Adrenal gland (tissue), 5 donors: Measurements from ENCODE around the gene WBP2.

ENCODE experiments used
- POLR2A ChIP-seq, 2 donors: fragments of 450-650 bp; IDR thresholded peaks; one replicate each; pipeline ENCODE4 v1.6.1; 2017; ENCODE audit warnings: antibody characterized with exemption in 2 of 2, mild to moderate bottlenecking in 2 of 2, moderate library complexity in 1 of 2
- TF ChIP-seq, protein P1 (sequence below), 6 experiments: fragments of 450-650 bp in 4 of 6; fragments of 200-600 bp in 2 of 6; sonication (generic) in 1 of 6; IDR thresholded peaks; 1 replicate in 5 of 6; 2 replicates in 1 of 6; pipeline versions ENCODE4 v1.5.1 to v1.8.0; 2016 to 2021; ENCODE audit warnings: antibody characterized with exemption in 6 of 6, mild to moderate bottlenecking in 2 of 6, moderate library complexity in 1 of 6
- donor health status: DM: no; HTN: no; CAD: no.

DNA sequence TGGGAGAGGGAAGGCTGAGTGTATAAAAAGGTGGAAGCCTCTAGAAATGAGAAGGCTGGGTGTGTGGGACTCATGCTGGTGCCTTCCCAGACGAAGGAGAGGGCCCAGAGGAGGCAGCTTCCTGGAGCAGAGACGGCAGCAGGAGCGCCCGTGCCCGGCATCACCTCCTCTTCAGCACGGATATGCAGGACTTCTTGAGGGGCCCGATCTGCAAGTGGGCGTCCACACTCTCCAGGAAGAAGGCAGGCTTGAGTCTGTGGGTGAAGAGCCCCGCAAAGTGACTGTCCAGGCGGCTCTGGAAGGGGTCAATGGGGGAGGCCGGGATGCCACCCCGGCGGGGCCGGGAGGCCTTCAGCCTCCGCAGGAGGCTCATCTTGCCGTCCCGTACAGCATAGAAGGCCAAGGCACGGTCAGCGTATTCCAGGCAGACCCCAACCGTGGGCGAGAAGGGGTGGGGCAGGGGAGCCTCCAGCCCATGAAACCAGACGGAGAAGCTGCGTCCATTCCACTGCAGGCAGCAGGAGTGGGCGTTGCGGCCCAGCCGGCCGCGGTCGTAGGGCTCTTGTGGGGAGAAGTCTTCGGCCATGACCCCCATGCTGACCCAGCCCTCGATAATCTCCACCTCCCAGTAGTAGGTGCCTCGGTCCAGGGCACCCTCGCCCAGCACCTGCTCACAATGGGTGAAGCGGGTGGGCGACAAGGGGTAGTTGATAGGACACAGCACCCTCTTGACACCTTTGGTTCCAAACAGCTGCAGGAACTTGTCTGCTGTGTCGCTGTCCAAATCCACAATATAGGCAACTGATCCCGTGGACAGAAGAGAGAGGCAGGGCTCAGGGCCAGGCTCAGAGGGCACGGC lies 19.4 kb upstream of the WBP2 start:
- TF ChIP-seq, protein P1, sequence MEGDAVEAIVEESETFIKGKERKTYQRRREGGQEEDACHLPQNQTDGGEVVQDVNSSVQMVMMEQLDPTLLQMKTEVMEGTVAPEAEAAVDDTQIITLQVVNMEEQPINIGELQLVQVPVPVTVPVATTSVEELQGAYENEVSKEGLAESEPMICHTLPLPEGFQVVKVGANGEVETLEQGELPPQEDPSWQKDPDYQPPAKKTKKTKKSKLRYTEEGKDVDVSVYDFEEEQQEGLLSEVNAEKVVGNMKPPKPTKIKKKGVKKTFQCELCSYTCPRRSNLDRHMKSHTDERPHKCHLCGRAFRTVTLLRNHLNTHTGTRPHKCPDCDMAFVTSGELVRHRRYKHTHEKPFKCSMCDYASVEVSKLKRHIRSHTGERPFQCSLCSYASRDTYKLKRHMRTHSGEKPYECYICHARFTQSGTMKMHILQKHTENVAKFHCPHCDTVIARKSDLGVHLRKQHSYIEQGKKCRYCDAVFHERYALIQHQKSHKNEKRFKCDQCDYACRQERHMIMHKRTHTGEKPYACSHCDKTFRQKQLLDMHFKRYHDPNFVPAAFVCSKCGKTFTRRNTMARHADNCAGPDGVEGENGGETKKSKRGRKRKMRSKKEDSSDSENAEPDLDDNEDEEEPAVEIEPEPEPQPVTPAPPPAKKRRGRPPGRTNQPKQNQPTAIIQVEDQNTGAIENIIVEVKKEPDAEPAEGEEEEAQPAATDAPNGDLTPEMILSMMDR (IDR thresholded peaks at IDR 0.05) = no peak
- TF ChIP-seq POLR2A (IDR thresholded peaks at IDR 0.05) = no peak
